ENCODE measurements around the gene DNAJC7.

Gene DNAJC7

GRCh38 chr17:41992576-41992975, 24.7 kb downstream of the DNAJC7 start:
- DNase-seq (ENCODE audit: low spot score), result no peak

GRCh38 chr17:41989702-41990419, 27.4 kb downstream of the DNAJC7 start:
- no peak for DNase-seq (ENCODE audit: low spot score)
- in situ Hi-C loops (cut with MboI; ENCODE audit: low sequenced_read_pairs, unreplicated experiment), result no loop called here
- no peak for TF ChIP-seq CTCF (IDR thresholded peaks at IDR 0.05; ENCODE audit: borderline replicate concordance, control extremely low read depth, extremely low read depth, insufficient read depth, missing control alignments)

More at GRCh38 chr17:41992576-41992975, 24.7 kb downstream of the DNAJC7 start:
- in situ Hi-C loops (cut with MboI; ENCODE audit: low sequenced_read_pairs, unreplicated experiment), result no loop called here
- no peak for TF ChIP-seq CTCF (IDR thresholded peaks at IDR 0.05; ENCODE audit: borderline replicate concordance, control extremely low read depth, extremely low read depth, insufficient read depth, missing control alignments)

- TF ChIP-seq CTCF (IDR thresholded peaks at IDR 0.05; ENCODE audit: borderline replicate concordance, control extremely low read depth, extremely low read depth, insufficient read depth, missing control alignments), result no peak
- no peak for DNase-seq (ENCODE audit: low spot score)
- in situ Hi-C loops (cut with MboI; ENCODE audit: low sequenced_read_pairs, unreplicated experiment), result no loop called here
Observed at GRCh38 chr17:41988418-41988817, 28.8 kb downstream of the DNAJC7 start.

- no peak for TF ChIP-seq CTCF (IDR thresholded peaks at IDR 0.05; ENCODE audit: borderline replicate concordance, control extremely low read depth, extremely low read depth, insufficient read depth, missing control alignments)
- in situ Hi-C loops (cut with MboI; ENCODE audit: low sequenced_read_pairs, unreplicated experiment), result no loop called here
- DNase-seq (ENCODE audit: low spot score), result no peak
Observed at GRCh38 chr17:41987642-41988041, 29.6 kb downstream of the DNAJC7 start.

GRCh38 chr17:41986634-41987033, 30.6 kb downstream of the DNAJC7 start:
- in situ Hi-C loops (cut with MboI; ENCODE audit: low sequenced_read_pairs, unreplicated experiment), result no loop called here
- no peak for TF ChIP-seq CTCF (IDR thresholded peaks at IDR 0.05; ENCODE audit: borderline replicate concordance, control extremely low read depth, extremely low read depth, insufficient read depth, missing control alignments)
- no peak for DNase-seq (ENCODE audit: low spot score)

- TF ChIP-seq CTCF (IDR thresholded peaks at IDR 0.05; ENCODE audit: borderline replicate concordance, control extremely low read depth, extremely low read depth, insufficient read depth, missing control alignments), result no peak
- DNase-seq (ENCODE audit: low spot score), result no peak
- in situ Hi-C loops (cut with MboI; ENCODE audit: low sequenced_read_pairs, unreplicated experiment), result no loop called here
Observed at GRCh38 chr17:41985919-41986318, 31.3 kb downstream of the DNAJC7 start.

Measured in GM13976 (cell line).